Measurements from ENCODE around the gene ARPC2.

ARPC2 gene

DNA sequence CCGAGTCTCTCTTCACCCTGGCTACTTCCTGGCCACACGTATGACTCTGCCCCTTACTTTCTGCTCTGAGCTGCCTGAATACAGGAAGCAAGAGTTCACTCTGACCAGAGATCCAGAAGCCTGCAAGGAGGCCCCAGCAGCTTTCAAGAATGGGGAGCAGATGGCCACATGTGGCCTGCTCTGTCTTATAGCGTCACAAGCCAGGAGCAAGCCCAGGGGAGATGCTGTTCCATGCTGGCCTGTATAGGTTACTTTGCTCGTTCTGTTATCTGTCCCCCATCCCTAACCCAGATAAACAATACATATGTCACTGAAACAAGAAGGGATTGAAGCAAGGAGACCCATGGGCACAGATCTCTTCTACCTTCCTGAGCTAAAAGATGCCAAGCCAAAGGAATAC is 57.6 kb downstream of the ARPC2 start:
- H3K27me3 ChIP-seq (ENCODE audit: insufficient read depth, low read depth, severe bottlenecking), result no peaks in the 10 kb centered on the region
- peaks cover 20% of the 10 kb centered on the region for H3K36me3 ChIP-seq
- DNase-seq, result no peak
- H3K27ac ChIP-seq, result no peak overlapping the region
- no peak overlapping the region for H3K4me3 ChIP-seq (ENCODE audit: low read depth, low read length)
- H3K9me3 ChIP-seq (ENCODE audit: severe bottlenecking), result no peaks in the 10 kb centered on the region
- TF ChIP-seq CTCF (IDR thresholded peaks at IDR 0.05; ENCODE audit: low read depth, low read length), result no peak

DNA sequence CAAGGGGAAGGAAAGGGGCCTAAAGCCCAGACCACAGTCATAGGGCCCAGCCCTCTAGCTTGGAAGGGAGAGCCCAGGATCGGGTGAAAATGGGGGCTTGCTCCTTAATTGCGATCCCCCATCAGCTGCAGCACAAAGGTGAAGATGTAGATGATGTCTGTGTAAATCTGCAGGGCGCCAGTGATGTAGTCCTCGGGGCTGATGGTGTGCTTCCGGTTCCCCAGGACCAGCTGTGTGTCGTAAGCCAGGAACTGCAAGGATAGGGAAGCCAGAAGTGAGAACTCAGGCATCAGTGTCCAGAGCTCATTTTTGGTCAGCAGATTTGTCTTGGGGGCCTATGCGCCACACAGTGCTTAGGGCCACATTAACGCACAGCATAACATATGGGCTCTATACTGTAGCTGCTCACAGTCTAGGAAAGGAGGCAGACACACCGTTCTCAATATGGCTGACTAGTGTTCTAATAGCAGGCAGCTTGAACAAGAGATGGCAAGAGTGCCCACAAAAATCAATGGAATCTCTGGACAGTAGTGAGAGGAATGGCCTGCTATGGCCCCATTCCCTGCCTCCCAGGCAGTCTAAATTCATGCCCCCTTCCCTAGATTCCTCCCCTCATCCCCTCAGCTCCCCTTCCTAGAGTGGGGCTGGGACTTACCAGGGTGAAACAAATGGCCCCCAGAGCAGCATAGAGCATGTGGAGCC is 58.5 kb downstream of the ARPC2 start:
- H3K36me3 ChIP-seq, result peaks cover 20% of the 10 kb centered on the region
- no peak for TF ChIP-seq CTCF (IDR thresholded peaks at IDR 0.05; ENCODE audit: low read depth, low read length)
- no peak overlapping the region for H3K4me3 ChIP-seq (ENCODE audit: low read depth, low read length)
- no peaks in the 10 kb centered on the region for H3K9me3 ChIP-seq (ENCODE audit: severe bottlenecking)
- DNase-seq, result no peak
- H3K27ac ChIP-seq, result no peak overlapping the region
- no peaks in the 10 kb centered on the region for H3K27me3 ChIP-seq (ENCODE audit: insufficient read depth, low read depth, severe bottlenecking)

- H3K9me3 ChIP-seq (ENCODE audit: severe bottlenecking), result no peaks in the 10 kb centered on the region
- no peaks in the 10 kb centered on the region for H3K27me3 ChIP-seq (ENCODE audit: insufficient read depth, low read depth, severe bottlenecking)
- DNase-seq, result no peak
- no peak overlapping the region for H3K27ac ChIP-seq
- peak; percentile 35; the same call in 1 of the 2 replicates for TF ChIP-seq CTCF (IDR thresholded peaks at IDR 0.05; ENCODE audit: low read depth, low read length)
- no peak overlapping the region for H3K4me3 ChIP-seq (ENCODE audit: low read depth, low read length)
- peaks cover 20% of the 10 kb centered on the region for H3K36me3 ChIP-seq
Observed at GRCh38 chr2:218276986-218277755, 60.2 kb downstream of the ARPC2 start.

DNA sequence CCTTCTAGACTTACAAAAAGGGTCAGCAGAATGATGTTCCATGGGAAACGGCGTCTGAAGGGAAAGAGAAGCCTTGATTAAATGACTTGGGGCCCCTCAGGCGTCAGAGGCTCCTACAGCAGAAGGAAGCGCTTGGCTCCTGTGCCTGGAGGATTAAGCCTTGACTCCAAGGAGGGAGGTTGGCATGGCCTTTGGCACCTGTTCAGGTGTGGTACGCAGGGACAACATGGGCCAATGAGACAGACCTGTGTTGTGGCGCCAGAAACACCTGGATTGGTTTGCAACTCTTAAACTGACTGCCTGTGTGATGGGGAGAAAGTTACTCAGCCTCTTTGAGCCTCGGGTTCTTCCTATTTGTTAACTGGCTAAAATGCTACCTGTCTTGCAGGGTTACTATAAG is 60.9 kb downstream of the ARPC2 start:
- Histone ChIP-seq H3K27ac (no peak overlapping the region), H3K4me3 (ENCODE audit: low read depth, low read length) (no peak overlapping the region), H3K27me3 (ENCODE audit: insufficient read depth, low read depth, severe bottlenecking) (no peaks in the 10 kb centered on the region), H3K9me3 (ENCODE audit: severe bottlenecking) (no peaks in the 10 kb centered on the region), H3K36me3 (peaks cover 20% of the 10 kb centered on the region)
- TF ChIP-seq CTCF (IDR thresholded peaks at IDR 0.05; ENCODE audit: low read depth, low read length), result no peak
- no peak for DNase-seq

- Histone ChIP-seq H3K9me3 (ENCODE audit: severe bottlenecking) (no peaks in the 10 kb centered on the region), H3K36me3 (peaks cover 18% of the 10 kb centered on the region), H3K27ac (no peak overlapping the region), H3K27me3 (ENCODE audit: insufficient read depth, low read depth, severe bottlenecking) (no peaks in the 10 kb centered on the region), H3K4me3 (ENCODE audit: low read depth, low read length) (no peak overlapping the region)
- DNase-seq, result no peak
- TF ChIP-seq CTCF (IDR thresholded peaks at IDR 0.05; ENCODE audit: low read depth, low read length), result no peak
Observed at GRCh38 chr2:218278531-218279360, 61.8 kb downstream of the ARPC2 start.
